Stimulated activated CD8-positive, alpha-beta memory T cell treated with anti-CD3 and anti-CD28 coated beads, Interleukin-4, amount 100 ng/mL, for 48 hours (primary cell): ENCODE results near the gene TNK1.
"Not testable (repeated sequence)": the region's sequence is repeated elsewhere in the genome, so short reads cannot be mapped to it uniquely, and the experiment has no call there.

ENCODE experiments used
- DNase-seq: peaks from one replicate; pipeline ENCODE4 v3.0.0-alpha.2; 2020

The TNK1 gene

GRCh38 chr17:7380855-7381683 lies at the start of gene TNK1:
TSS of gene TNK1 (plus strand) at chr17:7381089. CDS start at chr17:7382927, 1,838 bp downstream.
- DNase-seq, result no peak

GRCh38 chr17:7332111-7332510 lies 48.8 kb upstream of the TNK1 start:
- no peak for DNase-seq

DNA sequence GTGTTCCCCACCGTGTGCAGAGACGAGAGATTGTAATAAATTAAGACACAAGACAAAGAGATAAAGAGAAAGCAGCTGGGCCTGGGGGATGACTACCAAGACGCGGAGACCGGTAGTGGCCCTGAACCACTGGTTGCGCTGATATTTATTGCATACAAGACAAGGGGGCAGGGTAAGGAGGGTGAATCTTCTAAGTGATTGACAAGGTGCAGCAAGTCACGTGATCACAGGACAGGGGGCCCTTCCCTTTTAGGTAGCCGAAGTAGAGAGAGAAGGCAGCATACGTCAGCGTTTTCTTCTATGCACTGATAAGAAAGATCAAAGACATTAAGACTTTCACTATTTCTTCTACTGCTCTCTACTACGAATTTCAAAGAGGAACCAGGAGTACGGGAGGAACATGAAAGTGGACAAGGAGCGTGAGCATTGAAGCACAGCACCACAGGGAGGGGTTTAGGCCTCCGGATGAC lies 48.3 kb upstream of the TNK1 start:
- peak; percentile 51 for DNase-seq

DNA sequence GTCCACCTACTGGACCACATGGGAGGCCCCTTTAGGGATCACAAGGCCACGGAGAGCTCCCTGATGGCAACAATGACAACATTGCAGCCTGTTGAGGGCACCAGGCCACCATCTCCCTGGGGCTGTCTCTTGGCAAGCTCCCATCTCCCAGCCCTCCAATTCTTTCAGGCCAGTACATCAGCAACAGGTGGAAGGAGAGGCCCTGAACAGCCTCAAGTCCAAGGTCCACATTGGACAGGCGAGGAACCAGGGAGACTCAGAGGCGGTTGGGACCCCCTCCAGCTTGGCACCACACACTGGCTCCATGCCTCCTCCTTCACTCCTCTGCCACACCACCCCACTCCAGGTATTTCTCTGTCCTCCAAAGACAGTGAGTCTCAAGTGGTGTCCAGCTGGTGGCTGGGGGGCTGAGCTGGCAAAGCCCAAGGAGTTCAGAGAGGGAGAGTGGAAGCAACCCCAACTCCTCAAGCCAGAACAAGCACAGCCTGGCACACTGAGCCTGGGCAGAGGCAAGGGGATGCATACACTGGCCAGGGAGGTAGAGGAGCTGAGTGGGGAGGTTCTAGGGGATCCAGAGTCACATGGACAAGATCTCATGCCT lies 45.9 kb upstream of the TNK1 start:
- DNase-seq, result no peak

DNA sequence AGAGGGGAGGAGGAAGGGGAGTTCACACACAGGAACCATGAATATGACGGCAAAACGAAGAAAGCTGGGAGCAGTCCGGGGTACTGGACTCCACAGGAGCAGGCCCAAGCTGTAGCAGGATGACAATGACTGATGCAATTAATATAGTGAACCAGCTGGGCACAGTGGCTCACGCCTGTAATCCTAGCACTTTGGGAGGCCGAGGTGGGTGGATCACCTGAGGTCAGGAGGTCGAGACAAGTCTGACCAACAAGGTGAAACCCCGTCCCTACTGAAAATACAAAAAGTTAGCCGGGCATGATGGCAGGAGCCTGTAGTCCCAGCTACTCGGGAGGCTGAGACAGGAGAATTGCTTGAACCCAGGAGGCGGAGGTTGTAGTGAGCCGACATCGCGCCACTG lies 45.1 kb upstream of the TNK1 start:
- not testable (repeated sequence) for DNase-seq

DNA sequence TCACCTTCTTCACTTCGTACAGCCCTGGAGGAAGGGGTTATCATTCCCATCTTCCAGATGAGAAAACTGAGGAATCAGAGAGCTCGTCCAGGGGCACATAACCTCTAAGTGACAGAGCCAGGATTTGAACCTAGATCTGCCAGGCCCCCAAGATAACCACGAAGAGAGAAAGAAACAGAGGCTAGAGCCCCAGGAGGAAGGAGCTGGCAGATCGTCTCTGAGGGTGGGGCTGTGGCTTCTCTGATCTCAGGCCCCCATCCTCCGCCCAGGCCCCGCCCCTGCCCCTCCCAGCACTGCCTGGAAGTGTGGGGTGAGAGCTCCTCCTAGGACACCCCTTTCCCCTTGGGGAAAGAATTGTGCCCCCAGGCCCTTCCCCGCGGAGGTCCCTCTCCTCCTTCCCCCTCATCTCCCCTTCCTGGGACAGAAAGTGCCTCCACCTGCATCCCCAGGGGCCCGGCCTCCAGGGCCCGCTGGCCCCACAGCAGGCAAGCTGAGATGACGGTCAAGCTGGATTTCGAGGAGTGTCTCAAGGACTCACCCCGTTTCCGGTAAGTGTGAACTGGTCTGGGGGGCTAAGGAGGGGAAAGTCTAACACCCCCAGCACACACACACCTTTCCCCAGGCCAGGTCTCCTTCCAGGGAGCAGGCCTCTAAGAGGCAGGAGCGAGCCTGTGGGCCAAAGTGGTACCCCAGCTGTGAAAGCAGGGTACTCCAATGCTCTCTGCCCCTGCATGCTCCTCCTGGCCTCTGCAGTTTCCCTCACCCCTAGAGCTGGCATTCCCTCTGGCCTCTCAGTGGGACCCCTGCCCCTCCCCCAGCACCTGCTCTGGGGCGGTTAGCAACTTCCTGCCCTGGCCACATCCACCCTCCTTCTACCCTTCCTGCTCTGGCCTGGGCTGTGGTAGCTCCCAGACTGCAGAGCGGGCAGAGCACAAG lies 44.4 kb upstream of the TNK1 start, which contains the start of gene ACAP1:
Gene ACAP1 (plus strand): TSS at position 290 of the 936 bp plus-strand sequence. CDS start 206 bp downstream, at position 496.
- peak; percentile 93 for DNase-seq

- not testable (repeated sequence) for DNase-seq
Observed at GRCh38 chr17:7337600-7337999, 43.3 kb upstream of the TNK1 start.

DNA sequence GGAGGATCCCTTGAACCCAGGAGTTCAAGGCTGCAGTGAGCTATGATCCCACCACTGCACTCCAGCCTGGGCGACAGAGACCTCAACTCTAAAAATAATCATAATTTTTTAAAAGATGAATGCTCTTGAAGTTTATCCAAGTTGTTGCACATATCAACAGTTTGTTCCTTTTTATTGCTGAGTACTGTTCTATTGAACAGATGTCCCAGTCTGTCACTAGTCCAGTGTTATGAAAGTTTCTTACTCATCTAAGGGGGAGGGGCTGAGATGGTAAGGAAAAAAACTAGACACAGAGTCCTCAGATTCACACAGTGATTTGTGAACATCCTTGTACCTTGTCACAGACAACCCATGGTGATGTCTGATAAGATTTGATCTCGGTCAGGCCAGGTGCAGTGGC lies 40.7 kb upstream of the TNK1 start:
- no peak for DNase-seq

GRCh38 chr17:7341842-7342241 lies 39.0 kb upstream of the TNK1 start:
- DNase-seq, result no peak

GRCh38 chr17:7343250-7343649 lies 37.6 kb upstream of the TNK1 start:
- DNase-seq, result no peak

- no peak for DNase-seq
Observed at GRCh38 chr17:7346761-7347614, 33.9 kb upstream of the TNK1 start.

GRCh38 chr17:7347630-7348477 lies 33.0 kb upstream of the TNK1 start:
- no peak for DNase-seq

DNA sequence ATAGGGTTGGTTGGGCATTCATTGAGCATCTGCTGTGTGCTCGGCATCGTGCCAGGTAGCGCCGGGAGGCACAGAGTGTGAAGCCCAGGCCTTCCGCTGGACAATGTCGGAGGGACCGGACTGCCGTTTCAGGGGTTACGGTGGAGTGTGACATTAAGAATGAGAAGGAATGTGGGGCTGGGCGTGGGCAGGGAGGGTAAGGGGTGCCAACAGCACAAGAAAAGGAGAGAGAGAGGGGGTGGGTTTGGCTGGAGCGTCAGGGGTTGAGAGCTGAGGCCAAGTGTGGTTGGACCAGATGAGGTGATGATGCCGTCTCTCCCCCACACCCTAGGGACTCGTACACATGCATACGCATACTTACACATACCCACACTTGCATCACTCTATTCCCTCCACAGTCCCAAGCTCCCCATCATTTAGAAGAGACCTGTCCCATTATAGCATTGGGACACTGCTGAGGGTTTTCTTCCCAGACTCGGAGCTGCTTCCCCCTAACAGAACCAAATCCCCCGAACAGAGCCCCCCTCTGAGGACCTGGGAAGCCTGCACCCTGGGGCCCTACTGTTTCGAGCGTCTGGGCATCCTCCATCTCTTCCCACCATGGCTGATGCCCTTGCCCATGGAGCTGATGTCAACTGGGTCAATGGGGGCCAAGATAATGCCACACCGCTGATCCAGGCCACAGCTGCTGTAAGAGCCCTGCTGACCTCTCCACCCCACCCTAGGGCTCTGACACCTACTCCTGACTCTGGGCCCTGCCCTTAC lies 32.2 kb upstream of the TNK1 start:
- DNase-seq, result no peak

DNA sequence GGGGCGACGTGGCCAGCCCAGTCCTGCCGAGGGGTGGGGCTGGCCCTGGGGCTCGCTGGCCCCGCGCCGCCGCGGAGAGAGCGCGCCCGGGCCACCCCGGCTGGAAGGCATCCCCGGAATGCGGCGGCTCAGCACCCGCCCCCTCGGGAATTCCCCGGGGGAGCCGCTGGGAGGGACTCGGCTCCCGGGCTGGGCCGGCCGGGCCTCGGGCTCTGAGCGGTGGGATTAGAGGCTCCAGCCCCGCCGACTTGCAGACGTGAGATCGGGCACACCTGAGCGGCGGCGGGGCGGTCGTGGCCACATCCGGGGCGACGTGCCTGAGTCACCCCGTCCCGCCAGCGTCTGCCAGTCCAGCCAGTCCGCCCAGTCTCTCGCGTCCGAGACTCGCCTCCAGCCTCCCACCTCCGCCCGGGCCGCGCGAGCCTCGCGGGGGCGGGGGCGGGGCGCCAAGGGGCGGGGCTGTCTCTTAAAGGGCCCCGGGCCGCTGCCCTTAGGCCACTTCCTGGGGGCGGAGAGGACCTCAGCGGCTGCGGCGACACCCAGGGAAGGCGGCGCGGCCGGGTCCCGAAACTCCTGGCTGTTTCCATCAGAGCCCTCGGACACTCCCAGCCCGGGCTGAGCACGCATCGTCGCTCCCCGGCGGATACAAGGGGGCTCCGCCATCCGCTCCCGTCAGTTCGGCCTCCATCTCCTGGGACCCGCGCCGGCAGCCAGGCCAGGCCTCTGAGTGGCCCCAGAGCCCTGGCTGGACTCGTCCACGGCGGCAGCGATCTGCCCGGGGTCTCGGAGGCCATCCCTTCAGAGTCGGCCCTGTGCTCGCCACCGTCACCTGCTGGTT lies 29.0 kb upstream of the TNK1 start, which contains the start of gene KCTD11:
Gene KCTD11 (plus strand): TSS at position 498 of the 838 bp plus-strand sequence.
- DNase-seq, result peak; percentile 85

DNA sequence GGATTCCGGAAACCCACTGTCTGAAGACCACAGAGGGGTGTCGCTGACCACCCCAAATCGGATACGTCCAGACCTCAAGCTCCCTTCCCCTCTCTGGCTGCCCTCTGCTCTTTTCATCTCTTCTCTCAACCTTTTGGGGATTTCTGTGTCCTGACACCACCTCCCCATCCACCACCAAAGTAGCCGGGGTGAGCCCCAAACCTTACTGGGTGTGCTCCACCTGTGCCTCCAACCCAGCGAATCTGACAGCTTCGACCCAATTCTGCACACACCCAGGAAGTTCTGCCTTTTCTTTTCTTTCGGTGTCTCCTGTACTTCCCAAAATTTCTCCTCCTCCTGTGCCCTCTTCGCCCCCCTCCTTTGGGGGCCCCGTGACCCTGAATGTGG lies 28.4 kb upstream of the TNK1 start:
- no peak for DNase-seq

- DNase-seq, result no peak
Observed at GRCh38 chr17:7352910-7353635, 27.8 kb upstream of the TNK1 start.

- peak; percentile 45 for DNase-seq
Observed at GRCh38 chr17:7354262-7354843, 26.5 kb upstream of the TNK1 start.

DNA sequence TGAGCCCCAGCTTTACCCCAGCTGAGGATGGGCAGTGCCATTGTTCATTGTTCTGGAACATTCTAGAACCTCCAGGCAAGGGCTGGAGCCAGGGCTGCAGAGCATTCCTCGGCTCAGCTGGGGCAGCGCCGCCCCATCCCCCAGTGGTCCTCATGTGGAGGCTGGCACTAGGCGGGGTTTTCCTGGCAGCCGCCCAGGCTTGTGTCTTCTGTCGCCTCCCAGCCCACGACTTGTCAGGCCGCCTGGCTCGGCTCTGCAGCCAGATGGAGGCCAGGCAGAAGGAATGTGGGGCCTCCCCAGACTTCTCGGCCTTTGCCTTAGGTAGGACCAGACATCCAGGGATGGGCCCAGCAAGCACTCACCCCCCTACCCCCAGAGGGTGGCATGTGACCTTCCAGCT lies 25.8 kb upstream of the TNK1 start, which contains the start of gene TMEM95:
Gene TMEM95 (plus strand): TSS at position 104 of the 400 bp plus-strand sequence. CDS start 49 bp downstream, at position 153.
- no peak for DNase-seq
